GM18498 (cell line): ENCODE measurements around the gene NLRP11.

Experiments used
- ATAC-seq: cut with Tn5 transposase; IDR thresholded peaks from one replicate; pipeline ENCODE4 v1.9.1; 2021; ENCODE audit warnings: mild to moderate bottlenecking, moderate library complexity; ENCODE audit not compliant: unreplicated experiment

Gene NLRP11

DNA sequence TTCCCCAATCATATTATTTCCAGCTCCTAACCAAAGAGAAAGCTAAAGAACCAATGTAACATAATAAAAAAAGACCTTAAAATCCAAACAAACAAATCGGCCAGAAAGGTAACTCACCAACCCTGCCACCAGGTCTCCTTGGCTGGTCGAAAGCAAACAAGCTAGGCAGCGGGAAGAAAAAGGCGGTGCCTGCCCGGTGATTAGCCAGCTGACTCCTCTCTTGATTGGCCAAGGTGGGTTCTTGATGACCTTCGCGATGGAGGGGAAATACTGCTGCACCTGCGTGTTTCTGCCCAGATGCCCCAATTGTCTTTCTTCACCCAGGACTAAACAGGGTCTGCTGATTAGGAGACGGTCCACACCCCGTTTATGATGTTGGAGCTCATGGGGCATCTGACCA is at the start of gene NLRP11:
NLRP11 (minus strand) TSS at position 154 of the 400 bp plus-strand sequence. CDS start 13,825 bp downstream, outside the sequence.
- ATAC-seq = no peak

DNA sequence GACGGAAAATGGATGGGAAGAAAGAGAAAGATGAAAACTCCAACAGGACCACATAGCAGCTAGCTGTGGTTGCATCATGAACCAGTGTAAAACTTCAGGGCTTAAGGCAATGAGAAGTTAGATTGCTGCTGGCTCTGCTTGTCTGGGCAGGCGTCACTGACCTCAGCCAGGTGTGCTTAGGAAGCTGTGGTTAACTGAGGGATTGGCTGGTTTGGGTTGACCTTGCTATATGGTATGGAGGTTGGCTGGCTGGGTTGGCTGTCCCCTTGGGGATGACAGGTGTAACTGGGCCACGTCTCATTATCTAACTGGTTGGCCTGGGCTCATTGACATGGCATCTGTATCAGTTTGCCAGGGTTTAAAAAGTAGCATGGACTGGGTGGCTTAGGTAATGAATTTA is 45.4 kb upstream of the NLRP11 start:
- no peak for ATAC-seq

DNA sequence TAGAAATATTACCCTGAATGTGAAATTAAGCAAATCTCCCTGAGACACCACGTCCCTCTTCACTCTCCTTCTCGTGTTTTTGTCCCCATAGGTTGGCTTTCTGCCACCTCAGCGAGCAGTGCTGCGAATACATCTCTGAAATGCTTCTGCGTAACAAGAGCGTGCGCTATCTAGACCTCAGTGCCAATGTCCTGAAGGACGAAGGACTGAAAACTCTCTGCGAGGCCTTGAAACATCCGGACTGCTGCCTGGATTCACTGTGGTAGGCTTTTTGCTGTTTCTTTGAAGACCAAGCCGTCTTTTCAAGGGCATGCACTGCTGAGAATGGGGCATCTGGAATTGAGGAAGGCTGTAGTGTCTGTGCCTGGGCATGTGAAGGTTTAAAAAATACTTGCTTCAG is 38.9 kb upstream of the NLRP11 start:
- no peak for ATAC-seq

DNA sequence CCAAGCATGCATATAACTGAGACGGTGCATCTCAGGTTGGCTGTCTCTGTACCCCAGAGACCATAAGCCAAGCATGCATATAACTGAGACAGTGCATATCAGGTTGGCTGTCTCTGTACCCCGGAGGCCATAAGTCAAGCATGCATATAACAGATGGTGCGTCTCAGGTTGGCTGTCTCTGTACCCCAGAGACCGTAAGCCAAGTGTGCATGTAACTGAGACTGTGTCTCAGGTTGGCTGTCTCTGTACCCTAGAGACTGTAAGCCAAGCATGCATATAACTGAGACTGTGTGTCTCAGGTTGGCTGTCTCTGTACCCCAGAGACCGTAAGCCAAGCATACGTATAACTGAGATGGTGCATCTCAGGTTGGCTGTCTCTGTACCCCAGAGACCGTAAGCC is 35.3 kb upstream of the NLRP11 start:
- no peak for ATAC-seq

DNA sequence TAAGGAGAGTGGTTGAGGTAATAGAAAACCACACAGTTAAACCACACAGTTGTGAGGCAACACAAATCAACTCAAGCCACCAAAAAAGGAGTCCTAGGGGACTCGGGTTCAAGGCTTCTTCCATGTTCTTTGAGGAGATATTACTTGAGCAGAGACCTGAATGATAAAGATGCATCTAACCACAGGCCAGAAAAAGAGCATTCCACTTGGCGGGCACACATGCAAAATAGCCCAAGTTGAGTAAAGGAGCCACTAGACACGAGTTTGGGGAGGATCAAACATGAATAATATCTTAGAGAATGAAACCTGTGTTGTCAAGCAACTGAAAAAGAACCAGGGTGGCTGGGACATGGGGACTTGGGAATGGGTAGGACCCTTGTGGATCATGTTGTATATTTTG is 34.7 kb upstream of the NLRP11 start:
- ATAC-seq = no peak

DNA sequence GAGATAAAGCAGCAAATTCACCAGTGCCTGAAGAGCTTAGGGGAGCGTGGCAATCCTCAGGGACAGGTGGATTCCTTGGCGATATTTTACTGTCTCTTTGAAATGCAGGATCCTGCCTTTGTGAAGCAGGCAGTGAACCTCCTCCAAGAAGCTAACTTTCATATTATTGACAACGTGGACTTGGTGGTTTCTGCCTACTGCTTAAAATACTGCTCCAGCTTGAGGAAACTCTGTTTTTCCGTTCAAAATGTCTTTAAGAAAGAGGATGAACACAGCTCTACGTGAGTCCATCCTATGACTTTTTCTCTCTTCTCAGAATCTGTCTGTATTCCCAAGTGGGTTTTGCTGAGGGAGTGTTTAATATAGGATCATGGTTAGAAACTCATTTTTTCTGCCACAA is 27.2 kb upstream of the NLRP11 start:
- no peak for ATAC-seq

DNA sequence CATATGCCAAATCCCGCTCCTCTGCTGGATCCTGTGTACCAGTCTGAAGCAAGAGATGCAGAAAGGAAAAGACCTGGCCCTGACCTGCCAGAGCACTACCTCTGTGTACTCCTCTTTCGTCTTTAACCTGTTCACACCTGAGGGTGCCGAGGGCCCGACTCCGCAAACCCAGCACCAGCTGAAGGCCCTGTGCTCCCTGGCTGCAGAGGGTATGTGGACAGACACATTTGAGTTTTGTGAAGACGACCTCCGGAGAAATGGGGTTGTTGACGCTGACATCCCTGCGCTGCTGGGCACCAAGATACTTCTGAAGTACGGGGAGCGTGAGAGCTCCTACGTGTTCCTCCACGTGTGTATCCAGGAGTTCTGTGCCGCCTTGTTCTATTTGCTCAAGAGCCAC is 26.6 kb upstream of the NLRP11 start:
- ATAC-seq = no peak

DNA sequence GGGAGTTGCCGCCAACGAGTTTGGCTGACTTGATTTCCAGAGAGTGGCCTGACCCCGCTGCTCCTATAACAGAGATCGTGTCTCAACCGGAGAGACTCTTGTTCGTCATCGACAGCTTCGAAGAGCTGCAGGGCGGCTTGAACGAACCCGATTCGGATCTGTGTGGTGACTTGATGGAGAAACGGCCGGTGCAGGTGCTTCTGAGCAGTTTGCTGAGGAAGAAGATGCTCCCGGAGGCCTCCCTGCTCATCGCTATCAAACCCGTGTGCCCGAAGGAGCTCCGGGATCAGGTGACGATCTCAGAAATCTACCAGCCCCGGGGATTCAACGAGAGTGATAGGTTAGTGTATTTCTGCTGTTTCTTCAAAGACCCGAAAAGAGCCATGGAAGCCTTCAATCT is 26.2 kb upstream of the NLRP11 start:
- no peak for ATAC-seq

DNA sequence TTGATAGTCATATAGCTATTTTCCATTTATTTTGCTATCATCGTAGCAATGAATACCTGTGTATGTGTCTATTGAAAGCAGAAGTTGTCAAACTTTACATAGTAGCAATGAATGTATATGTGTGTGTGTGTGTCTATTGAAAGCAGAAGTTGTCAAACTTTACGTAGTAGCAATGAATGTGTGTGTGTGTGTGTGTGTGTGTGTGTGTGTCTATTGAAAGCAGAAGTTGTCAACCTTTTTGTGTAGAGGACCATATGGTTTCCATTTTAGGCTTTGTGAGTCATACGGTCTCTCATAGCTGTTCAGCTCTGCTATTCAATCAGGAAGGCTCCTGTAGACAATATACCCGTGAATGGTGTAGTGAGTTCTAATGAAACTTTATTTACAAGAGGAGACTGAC is 25.4 kb upstream of the NLRP11 start:
- no peak for ATAC-seq

DNA sequence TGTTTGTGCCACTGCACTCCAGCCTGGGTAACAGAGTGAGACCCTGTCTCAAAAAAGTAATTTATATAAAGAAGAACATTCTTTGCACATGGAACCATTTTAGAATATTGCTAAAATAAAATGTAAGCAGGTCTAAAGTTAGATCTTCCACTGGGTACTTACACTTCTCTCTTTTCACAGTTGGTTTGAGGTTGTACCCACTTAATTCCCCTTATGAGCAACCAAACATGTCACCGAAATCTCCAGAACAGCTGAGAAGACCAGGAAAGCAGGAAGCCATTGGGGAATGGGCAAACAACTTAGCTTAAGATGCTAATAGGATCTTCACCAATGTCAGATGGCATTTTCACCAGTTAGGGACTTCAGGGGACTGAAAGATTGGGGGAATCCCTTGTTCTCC is 23.4 kb upstream of the NLRP11 start:
- ATAC-seq = no peak

DNA sequence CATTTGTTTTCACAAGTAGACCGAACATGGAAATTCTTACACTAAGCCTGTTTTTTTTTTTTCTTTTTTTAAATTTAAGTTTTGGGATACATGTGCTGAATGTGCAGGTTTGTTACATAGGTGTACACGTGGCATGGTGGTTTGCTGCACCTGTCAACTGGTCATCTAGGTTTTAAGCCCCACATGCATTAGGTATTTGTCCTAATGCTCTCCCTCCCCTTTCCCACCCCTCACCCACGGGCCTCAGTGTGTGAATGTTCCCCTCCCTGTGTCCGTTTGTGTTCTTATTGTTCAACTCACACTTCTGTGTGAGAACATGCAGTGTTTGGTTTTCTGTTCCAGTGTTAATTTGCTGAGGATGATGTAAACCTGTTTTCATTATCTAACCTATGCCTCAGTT is 7.1 kb upstream of the NLRP11 start:
- ATAC-seq = no peak

DNA sequence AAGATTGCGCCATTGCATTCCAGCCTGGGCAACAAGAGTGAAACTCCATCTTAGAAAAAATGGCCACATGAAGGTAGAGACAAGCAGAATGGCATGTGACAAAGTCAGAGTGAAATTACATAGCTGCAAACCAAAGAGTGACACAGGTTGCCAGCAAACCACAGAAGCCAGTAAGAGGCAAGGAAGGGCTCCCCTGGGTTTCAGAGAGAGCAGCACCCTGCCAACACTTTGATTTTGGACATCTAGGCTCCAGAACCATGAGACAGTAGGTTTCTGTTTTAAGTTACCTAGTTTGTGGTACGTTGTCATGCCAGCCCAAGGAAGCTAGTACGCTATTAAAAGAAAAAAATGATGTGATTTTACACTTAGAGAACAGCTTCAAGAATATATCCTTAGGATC is 6.5 kb upstream of the NLRP11 start:
- ATAC-seq = no peak

DNA sequence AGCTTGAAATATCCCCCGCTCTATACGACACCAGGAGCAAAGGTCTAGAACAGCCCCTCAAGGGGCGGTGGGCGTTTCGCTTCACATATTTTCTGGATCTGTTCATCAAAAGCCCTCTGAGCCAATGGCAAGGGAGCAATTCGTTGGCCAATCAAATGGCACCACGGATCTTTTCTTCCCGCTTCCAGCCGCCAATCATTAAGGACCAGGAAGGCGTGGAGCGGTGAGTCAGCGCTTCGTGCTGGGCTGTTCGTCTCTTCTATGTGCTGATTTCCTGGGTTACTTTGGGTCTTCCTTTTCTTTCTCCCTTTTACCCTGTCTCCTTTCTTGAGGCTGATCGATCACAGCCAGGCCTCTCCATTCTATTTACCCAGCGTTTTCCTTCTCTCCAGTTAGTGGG is 4.5 kb upstream of the NLRP11 start, which contains the start of gene NLRP4:
NLRP4 (plus strand) TSS at position 201 of the 400 bp plus-strand sequence. CDS start 15,541 bp downstream, outside the sequence.
- no peak for ATAC-seq

DNA sequence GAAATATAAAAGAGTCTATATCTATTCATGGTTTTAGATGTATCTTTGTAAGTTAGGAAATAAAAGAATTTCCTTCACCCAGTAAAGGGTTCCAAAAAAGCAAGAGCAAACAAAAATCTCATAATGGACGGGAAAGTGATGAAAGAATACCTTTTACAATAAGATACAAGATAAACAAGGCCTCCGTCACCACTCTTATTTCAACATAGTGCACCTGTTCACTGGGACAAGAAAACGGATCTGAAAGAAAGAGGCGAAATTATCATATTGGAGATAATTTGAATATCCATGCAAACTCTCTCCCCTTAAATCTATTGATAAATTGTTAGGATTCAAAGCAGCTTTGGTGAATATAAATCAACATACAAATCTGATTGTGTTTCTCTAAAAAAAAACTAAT is 877 bp upstream of the NLRP11 start:
- ATAC-seq = no peak

DNA sequence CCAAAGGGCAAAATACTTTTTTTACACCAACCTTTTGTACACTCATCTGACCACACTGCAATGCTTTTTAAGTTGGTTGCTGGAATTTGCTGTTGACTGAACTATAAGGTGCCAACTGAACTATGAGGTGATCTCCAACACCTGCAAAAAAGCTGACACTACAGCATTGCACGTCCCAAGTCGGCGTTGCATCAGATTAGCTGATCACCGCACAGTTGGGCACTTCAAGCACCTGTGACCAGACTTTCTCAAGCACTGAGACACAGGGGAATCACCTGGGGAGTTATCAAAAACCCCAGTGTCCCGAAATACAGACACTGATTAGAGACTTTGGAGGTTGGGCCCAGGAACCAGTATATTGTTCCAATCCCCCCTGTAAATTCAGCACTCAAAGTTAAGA is 1.1 kb downstream of the NLRP11 start:
- no peak for ATAC-seq

DNA sequence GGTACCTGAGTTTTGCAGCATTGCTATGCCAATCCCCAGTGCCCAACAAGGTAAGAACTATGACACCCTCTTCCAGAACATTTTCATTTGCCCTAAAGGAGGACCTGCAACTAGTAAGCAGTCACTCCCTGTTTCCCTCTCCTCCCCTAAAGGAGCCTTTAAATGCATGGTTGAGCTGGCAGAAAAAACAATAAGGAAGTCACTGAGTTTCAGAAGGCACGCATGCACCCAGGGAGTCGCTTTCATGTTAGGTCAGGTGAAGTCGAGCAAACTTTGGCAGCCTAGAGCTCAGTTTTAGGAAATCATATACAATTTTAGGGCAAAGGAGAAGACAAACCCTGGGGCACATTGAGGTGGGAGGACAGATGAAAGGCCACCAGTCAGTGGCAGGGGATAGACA is 11.8 kb downstream of the NLRP11 start:
- no peak for ATAC-seq

DNA sequence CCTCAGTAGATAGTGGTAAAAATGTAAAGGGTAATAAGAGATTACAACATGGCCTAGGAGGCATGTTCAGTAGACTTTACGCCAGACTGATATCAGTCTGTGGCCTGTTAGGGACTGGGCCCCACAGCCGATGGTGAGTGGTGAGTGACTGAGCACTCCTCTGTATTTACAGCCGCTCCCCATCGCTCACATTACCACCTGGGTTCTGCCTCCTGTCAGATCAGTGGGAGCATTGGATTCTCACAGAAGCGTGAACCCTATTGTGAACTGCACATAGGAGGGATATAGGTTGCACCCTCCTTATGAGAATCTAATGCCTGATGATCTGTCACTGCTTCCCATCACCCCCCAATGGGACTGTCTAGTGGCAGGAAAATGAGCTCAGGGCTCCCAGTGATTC is 17.9 kb downstream of the NLRP11 start:
- no peak for ATAC-seq

DNA sequence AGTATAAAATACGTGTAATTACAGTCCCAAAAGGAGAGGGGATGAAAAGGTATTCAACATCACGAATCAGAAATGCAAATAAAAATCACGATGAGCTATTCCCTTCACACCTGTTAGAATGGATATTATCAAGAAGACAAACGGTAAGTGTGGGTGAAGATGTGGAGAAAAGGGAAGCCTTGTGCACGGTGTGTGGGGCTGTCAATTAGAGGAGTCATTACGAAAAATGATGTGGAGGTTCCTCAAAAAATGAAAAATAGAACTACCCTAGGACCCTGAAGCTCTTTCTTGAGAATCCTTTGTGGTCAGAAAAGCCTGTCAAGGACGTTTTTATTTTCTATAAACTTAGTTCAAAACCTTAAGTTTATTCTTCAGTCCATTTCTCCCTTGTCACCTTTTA is 19.4 kb downstream of the NLRP11 start:
- no peak for ATAC-seq

DNA sequence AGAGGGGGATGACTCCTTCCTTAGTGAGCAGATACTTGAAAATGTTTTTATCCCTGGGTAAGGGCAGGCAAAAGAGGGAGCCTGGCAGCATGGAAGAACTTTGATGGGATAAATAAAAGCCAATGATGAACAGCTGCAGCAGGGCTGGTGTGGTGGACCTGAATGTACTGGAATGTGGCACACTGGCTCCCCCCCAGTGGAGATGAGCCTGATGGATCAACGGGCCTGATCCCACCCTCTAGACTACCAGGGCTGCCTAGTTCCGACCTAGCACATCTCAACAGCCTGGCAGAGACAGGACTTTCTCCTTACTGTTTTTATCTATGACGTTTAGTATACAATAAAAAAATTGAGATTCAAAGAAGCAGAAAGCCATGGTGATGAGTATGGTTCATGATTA is 20.5 kb downstream of the NLRP11 start:
- no peak for ATAC-seq

DNA sequence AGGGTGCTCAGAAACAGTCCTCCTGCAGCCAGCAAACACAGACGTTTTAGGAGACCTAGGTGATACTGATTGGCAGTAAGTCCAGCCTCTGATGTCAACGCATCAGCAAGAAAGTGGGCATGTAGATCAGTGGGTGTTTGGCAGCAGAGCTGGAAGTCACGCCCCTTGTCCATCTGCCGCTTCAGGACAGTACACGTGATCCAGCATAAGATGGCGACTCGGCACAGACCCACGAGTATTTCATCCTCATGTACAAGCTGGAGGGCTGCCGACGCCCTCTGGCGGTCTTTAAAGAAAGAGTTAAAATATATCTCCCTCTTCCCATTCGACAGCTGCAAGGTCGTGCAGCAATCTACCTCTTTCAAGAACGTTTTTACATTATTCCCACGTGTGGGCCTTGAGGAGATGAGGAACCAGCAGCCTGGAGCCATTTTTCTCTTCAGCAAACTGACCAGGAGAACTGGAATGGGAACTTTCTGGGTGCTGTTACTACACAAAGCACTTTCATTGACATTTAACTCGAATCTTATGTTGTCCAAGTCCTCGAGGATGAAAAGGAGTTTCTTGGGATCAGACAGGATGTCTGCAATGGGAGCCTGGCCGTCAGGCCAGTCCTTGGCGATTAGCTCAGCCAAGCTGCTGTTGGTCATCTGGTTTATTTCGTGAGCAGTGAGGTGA is 22.3 kb downstream of the NLRP11 start:
- no peak for ATAC-seq

DNA sequence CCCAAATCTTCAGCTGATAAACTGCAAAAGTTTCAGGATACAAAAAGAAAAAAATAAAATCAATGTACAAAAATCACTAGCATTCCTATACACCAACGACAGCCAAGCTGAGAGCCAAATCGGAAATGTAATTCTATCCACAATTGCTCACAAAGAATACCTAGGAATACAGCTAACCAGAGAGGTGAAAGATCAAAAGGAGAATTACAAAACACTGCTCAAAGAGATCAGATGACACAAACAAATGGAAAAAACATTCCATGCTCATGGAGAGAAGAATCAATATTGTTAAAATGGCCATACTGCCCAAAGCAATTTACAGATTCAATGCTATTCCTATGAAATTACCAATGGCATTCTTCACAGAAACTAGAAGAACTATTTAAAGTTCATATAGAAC is 29.5 kb downstream of the NLRP11 start:
- ATAC-seq = no peak

DNA sequence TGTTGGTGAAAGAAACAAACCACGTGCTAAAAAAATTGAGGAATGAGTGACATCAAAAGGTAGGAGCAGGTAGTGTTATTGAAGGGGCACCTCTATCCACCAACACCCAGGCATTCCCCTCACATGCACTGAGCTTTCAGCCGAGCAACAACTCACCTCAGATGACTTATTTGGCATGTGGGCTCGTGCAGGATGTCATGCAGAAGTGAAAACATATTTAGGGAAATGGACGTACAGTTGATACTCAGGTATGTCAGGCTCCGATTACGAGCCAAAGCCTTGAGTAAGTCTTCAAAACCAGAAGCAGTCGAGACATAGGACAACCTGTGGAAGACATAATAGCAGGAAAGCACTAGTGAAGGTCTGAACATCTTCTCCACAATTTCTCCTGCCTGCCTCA is 30.4 kb downstream of the NLRP11 start:
- no peak for ATAC-seq

DNA sequence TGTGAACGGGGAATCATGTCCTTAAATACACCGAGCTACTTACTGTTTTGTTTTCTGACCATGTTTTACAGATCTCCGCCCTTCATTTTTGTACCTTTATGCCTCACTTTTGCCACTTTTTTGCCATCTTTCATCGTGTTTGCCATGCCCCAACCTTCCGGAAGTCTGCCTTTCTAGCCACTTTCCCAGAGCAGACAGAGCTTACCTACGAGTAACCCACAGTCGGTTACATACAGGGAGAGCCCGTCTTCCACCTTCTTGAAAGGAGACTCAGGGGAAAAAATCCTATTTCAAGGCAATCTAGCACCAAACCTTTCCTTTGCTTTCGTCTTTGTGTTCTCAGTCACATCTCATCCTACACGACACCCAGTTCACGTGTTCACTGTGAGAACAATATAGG is 36.8 kb downstream of the NLRP11 start:
- ATAC-seq = no peak
